SK-N-SH treated with all-trans-retinoic acid at 6 μM for 48 hours (cell line): ENCODE data around the gene CFP.
"Not testable (repeated sequence)": the region's sequence is repeated elsewhere in the genome, so short reads cannot be mapped to it uniquely, and the experiment has no call there.

Source experiments
- ATAC-seq: fragments of 200-7000 bp; cut with Tn5 transposase; 3 replicates; pipeline ENCODE4 v1.9.1; 2020; ENCODE audit warnings: mild to moderate bottlenecking, moderate library complexity
- BACH2 ChIP-seq: fragments of 250-450 bp; sonication (Bioruptor Pico); IDR thresholded peaks from 2 replicates; pipeline ENCODE4 v1.9.0; 2021; ENCODE audit warnings: mild to moderate bottlenecking, borderline replicate concordance
- CSDC2 ChIP-seq: fragments of 250-450 bp; sonication (Bioruptor Pico); IDR thresholded peaks from 2 replicates; pipeline ENCODE4 v1.5.0; 2020; ENCODE audit warnings: mild to moderate bottlenecking, moderate library complexity
- ESRRG ChIP-seq: fragments of 250-450 bp; sonication (Bioruptor Pico); IDR thresholded peaks from 2 replicates; pipeline ENCODE4 v1.6.1; 2021; ENCODE audit warnings: mild to moderate bottlenecking
- ISL1 ChIP-seq: fragments of 250-450 bp; sonication (Bioruptor Pico); IDR thresholded peaks from 2 replicates; pipeline ENCODE4 v2.1.2; 2022; ENCODE audit warnings: mild to moderate bottlenecking, moderate library complexity
- PPARA ChIP-seq: fragments of 250-450 bp; sonication (Bioruptor Pico); IDR thresholded peaks from 2 replicates; pipeline ENCODE4 v1.5.0; 2020; ENCODE audit warnings: mild to moderate bottlenecking, borderline replicate concordance
- RARB ChIP-seq: fragments of 250-450 bp; sonication (Bioruptor Pico); IDR thresholded peaks from 2 replicates; pipeline ENCODE4 v1.8.0; 2021; ENCODE audit warnings: mild to moderate bottlenecking, moderate library complexity
- SNAI2 ChIP-seq: fragments of 250-450 bp; sonication (Bioruptor Pico); IDR thresholded peaks from 2 replicates; pipeline ENCODE4 v1.5.0; 2020; ENCODE audit warnings: mild to moderate bottlenecking, moderate library complexity
- TCF4 ChIP-seq: fragments of 250-450 bp; sonication (Bioruptor Pico); IDR thresholded peaks from 2 replicates; pipeline ENCODE4 v1.8.0; 2021; ENCODE audit warnings: mild to moderate bottlenecking, moderate library complexity, borderline replicate concordance
- ZC3H10 ChIP-seq: fragments of 250-450 bp; sonication (Bioruptor Pico); IDR thresholded peaks from 2 replicates; pipeline ENCODE4 v1.5.1; 2021; ENCODE audit warnings: mild to moderate bottlenecking, moderate library complexity
- ZFP3 ChIP-seq: fragments of 250-450 bp; sonication (Bioruptor Pico); IDR thresholded peaks from 2 replicates; pipeline ENCODE4 v1.5.0; 2020; ENCODE audit warnings: mild to moderate bottlenecking, moderate library complexity
- ZFP30 ChIP-seq: fragments of 450-650 bp; formaldehyde crosslinking; IDR thresholded peaks from 2 replicates; pipeline ENCODE4 v1.5.0; 2022; ENCODE audit warnings: mild to moderate bottlenecking, moderate library complexity
- ZNF565 ChIP-seq: fragments of 450-650 bp; formaldehyde crosslinking; conservative IDR thresholded peaks from 2 replicates; pipeline ENCODE4 v1.5.0; 2020; ENCODE audit warnings: low read depth, mild to moderate bottlenecking, moderate library complexity
- TF ChIP-seq, protein P1 (sequence below): fragments of 250-450 bp; sonication (Bioruptor Pico); IDR thresholded peaks from 2 replicates; pipeline ENCODE4 v1.8.0; 2021; ENCODE audit warnings: low read depth, mild to moderate bottlenecking, moderate library complexity, borderline replicate concordance
- TF ChIP-seq, protein P2 (sequence below): fragments of 250-450 bp; sonication (Bioruptor Pico); IDR thresholded peaks from 2 replicates; pipeline ENCODE4 v1.5.0; 2020; ENCODE audit warnings: mild to moderate bottlenecking, moderate library complexity
- TF ChIP-seq, protein P3 (sequence below): fragments of 250-450 bp; sonication (Bioruptor Pico); IDR thresholded peaks from 2 replicates; pipeline ENCODE4 v1.8.0; 2020; ENCODE audit warnings: mild to moderate bottlenecking, moderate library complexity, borderline replicate concordance
- TF ChIP-seq, protein P4 (sequence below): fragments of 250-450 bp; sonication (Bioruptor Pico); IDR thresholded peaks from 2 replicates; pipeline ENCODE4 v1.5.1; 2021; ENCODE audit warnings: mild to moderate bottlenecking, moderate library complexity
- TF ChIP-seq, protein P5 (sequence below): fragments of 250-450 bp; sonication (Bioruptor Pico); IDR thresholded peaks from 2 replicates; pipeline ENCODE4 v1.5.1; 2020; ENCODE audit warnings: low read depth, mild to moderate bottlenecking, moderate library complexity

The CFP gene

DNA sequence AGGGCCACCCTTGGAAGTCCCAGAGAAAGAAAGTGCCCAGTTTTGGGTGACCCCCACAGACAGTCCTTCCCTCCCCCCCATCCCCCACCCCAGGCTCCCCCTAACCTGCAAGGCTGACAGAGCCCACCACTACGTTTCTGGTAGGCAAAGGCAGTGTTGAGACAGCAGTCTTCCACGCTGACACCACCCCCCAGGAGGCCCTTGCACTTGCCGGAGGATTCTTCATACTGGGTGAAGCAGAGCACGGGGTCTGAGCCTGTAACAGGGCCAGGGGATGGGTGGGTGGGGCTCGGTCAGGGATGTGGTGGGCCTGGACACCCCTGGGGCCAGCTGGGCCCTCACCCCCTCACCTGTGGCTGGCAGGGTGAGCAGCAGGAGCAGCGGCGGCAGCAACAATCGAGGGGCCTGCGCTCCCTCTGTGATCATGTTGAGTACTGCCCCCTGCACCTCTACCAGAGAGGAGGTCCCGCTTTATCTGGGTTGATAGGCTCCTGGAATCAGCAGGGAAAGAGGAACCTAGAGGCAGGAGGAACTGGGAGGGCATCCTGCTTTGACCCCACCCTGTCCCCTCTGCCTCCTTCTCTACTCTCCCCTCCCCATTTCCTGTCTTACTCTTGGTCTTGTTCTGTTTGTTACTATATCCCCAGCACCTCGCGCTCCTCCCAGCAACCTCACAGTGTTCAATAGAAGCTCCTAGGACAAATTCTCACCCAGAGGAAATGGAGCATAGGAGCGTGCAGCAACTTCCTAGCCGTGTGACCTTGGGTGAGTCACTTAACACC, at the start of gene CFP:
TSS of gene CFP (minus strand) at position 512 of the 782 bp plus-strand sequence. CDS start at position 426, 86 bp downstream.
- ATAC-seq = no peak
- TF ChIP-seq PPARA (CRISPR knock-in tag) = no peak
- TF ChIP-seq, all 23 proteins: peak for 0

DNA sequence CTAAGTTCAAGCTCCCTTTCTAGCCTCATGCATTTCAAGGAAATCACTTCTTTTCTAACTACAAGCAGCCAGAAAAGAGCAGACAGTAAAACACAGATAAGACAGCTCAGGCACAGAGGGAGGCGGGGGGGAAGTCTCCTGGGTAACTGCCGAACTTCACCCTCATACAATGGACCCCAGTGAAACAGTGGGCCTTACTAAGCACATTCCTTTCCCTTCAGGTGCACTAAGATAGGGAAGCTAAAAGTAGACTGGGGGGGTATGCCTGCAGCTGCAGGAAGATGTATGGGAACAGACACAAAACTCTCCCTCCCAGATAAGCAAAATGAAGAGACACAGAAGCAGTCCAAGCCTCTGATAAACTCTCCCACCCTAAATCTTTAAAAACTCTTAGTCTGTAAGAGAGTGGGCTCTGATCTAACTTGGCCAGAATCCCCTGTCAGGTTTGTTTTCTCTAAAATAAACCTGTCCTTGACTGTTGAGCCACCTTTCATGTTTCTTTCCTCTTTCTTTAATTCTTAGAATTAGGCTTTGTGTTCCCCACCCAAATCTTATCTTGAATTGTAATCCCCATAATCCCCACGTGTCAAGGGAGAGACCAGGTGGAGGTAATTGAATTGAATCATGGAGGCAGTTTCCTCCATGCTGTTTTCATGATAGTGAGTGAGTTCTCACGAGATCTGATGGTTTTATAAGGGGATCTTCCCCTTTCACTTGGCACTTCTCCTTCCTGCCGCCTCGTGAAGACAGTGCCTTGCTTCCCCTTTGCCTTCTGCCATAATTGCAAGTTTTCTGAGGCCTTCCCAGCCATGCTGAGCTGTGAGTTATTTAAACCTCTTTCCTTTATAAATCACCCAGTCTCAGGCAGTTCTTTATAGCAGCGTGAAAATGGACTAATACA, 46.5 kb upstream of the CFP start:
- ATAC-seq = not testable (repeated sequence)

DNA sequence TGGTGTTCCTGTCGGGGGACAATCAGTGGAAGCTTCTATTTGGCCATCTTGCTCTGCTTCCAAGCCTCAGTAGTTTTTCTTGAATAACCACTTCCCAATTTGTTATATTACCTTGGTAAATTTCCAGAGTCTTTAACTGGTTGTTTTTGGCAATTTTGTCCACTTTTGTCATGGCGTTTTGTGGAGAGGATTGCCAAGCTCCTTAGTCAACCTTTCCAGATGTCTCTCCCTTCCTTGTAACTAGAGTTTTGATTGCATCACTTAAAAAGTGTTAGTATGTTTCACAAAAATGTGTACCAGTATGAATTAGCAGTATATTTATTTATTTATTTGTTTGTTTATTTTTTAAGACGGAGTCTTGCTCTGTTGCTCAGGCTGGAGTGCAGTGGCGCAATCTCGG, 45.0 kb upstream of the CFP start:
- no peak for TF ChIP-seq ZFP3 (CRISPR knock-in tag)
- no peak for TF ChIP-seq ISL1
- TF ChIP-seq ZNF565 (CRISPR knock-in tag) = no peak
- no peak for TF ChIP-seq RARB (CRISPR knock-in tag)
- TF ChIP-seq, protein P1, sequence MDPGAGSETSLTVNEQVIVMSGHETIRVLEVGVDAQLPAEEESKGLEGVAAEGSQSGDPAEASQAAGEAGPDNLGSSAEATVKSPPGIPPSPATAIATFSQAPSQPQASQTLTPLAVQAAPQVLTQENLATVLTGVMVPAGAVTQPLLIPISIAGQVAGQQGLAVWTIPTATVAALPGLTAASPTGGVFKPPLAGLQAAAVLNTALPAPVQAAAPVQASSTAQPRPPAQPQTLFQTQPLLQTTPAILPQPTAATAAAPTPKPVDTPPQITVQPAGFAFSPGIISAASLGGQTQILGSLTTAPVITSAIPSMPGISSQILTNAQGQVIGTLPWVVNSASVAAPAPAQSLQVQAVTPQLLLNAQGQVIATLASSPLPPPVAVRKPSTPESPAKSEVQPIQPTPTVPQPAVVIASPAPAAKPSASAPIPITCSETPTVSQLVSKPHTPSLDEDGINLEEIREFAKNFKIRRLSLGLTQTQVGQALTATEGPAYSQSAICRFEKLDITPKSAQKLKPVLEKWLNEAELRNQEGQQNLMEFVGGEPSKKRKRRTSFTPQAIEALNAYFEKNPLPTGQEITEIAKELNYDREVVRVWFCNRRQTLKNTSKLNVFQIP (CRISPR knock-in tag) = no peak
- no peak for TF ChIP-seq PPARA (CRISPR knock-in tag)
- TF ChIP-seq ZFP30 (CRISPR knock-in tag) = no peak
- TF ChIP-seq, protein P2, sequence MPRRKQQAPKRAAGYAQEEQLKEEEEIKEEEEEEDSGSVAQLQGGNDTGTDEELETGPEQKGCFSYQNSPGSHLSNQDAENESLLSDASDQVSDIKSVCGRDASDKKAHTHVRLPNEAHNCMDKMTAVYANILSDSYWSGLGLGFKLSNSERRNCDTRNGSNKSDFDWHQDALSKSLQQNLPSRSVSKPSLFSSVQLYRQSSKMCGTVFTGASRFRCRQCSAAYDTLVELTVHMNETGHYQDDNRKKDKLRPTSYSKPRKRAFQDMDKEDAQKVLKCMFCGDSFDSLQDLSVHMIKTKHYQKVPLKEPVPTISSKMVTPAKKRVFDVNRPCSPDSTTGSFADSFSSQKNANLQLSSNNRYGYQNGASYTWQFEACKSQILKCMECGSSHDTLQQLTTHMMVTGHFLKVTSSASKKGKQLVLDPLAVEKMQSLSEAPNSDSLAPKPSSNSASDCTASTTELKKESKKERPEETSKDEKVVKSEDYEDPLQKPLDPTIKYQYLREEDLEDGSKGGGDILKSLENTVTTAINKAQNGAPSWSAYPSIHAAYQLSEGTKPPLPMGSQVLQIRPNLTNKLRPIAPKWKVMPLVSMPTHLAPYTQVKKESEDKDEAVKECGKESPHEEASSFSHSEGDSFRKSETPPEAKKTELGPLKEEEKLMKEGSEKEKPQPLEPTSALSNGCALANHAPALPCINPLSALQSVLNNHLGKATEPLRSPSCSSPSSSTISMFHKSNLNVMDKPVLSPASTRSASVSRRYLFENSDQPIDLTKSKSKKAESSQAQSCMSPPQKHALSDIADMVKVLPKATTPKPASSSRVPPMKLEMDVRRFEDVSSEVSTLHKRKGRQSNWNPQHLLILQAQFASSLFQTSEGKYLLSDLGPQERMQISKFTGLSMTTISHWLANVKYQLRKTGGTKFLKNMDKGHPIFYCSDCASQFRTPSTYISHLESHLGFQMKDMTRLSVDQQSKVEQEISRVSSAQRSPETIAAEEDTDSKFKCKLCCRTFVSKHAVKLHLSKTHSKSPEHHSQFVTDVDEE (CRISPR knock-in tag) = no peak
- no peak for TF ChIP-seq ZC3H10 (CRISPR knock-in tag)
- no peak for TF ChIP-seq ESRRG (CRISPR knock-in tag)
- TF ChIP-seq, protein P3, sequence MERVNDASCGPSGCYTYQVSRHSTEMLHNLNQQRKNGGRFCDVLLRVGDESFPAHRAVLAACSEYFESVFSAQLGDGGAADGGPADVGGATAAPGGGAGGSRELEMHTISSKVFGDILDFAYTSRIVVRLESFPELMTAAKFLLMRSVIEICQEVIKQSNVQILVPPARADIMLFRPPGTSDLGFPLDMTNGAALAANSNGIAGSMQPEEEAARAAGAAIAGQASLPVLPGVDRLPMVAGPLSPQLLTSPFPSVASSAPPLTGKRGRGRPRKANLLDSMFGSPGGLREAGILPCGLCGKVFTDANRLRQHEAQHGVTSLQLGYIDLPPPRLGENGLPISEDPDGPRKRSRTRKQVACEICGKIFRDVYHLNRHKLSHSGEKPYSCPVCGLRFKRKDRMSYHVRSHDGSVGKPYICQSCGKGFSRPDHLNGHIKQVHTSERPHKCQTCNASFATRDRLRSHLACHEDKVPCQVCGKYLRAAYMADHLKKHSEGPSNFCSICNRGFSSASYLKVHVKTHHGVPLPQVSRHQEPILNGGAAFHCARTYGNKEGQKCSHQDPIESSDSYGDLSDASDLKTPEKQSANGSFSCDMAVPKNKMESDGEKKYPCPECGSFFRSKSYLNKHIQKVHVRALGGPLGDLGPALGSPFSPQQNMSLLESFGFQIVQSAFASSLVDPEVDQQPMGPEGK (CRISPR knock-in tag) = no peak
- TF ChIP-seq TCF4 (CRISPR knock-in tag) = no peak
- TF ChIP-seq, protein P4, sequence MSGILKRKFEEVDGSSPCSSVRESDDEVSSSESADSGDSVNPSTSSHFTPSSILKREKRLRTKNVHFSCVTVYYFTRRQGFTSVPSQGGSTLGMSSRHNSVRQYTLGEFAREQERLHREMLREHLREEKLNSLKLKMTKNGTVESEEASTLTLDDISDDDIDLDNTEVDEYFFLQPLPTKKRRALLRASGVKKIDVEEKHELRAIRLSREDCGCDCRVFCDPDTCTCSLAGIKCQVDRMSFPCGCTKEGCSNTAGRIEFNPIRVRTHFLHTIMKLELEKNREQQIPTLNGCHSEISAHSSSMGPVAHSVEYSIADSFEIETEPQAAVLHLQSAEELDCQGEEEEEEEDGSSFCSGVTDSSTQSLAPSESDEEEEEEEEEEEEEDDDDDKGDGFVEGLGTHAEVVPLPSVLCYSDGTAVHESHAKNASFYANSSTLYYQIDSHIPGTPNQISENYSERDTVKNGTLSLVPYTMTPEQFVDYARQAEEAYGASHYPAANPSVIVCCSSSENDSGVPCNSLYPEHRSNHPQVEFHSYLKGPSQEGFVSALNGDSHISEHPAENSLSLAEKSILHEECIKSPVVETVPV = no peak
- TF ChIP-seq CSDC2 (CRISPR knock-in tag) = no peak

DNA sequence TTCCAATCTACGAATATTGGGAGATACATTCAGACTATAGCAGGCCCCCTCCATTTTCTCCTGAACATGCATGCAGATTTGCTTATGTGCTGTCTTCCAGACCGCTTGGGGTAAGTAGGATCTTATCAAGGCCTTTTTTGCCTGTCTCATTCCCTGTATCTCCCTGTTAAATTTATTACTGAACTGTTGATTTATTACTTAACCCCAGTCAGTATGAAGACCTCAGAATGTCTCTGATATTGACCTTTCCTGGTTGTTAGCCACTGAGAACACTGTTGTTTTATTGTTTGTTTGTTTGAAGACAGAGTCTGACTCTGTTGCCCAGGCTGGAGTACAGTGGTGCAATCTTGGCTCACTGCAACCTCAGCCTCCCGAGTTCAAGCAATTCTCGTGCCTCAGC, 36.1 kb upstream of the CFP start:
- ATAC-seq = not testable (repeated sequence)

More for the DNA sequence above, 45.0 kb upstream of the CFP start:
- no peak for ATAC-seq

DNA sequence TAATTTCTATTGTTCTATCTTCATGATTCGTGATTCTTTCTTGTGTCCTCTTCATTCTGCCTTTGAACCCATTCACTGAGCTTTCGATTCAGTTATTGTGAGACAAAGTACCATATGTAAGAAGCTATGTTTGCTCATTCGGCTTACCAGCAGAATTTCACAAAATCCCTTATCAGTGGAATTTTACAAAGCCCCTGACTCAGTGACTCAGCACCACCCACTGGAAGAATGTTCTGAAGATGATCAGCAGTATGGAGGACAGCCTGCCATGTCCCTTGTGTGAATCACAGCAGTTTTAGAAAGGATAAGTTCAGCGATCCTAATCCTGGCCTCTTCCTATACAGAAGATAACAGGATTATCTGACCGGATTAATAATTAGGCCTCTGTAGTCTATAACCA, 35.0 kb upstream of the CFP start:
- no peak for ATAC-seq
- TF ChIP-seq, protein P5, sequence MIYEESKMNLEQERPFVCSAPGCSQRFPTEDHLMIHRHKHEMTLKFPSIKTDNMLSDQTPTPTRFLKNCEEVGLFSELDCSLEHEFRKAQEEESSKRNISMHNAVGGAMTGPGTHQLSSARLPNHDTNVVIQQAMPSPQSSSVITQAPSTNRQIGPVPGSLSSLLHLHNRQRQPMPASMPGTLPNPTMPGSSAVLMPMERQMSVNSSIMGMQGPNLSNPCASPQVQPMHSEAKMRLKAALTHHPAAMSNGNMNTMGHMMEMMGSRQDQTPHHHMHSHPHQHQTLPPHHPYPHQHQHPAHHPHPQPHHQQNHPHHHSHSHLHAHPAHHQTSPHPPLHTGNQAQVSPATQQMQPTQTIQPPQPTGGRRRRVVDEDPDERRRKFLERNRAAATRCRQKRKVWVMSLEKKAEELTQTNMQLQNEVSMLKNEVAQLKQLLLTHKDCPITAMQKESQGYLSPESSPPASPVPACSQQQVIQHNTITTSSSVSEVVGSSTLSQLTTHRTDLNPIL = no peak
- TF ChIP-seq PPARA (CRISPR knock-in tag) (no peak), SNAI2 (CRISPR knock-in tag) (no peak), ZC3H10 (CRISPR knock-in tag) (no peak), ESRRG (CRISPR knock-in tag) (no peak), ZNF565 (CRISPR knock-in tag) (no peak), BACH2 (no peak), TCF4 (CRISPR knock-in tag) (no peak)
- TF ChIP-seq, protein P2 (CRISPR knock-in tag) = no peak
- TF ChIP-seq, protein P4 = no peak
